GM12892 (cell line): ENCODE results near the gene VAPA. TPM values are rescaled to one million over a fixed set of nuclear protein-coding genes. Genes with fewer than 3 reads are reported as not detected.

ENCODE experiments used
- DNase-seq: peaks from one replicate; pipeline ENCODE4 v3.0.0; 2011; ENCODE audit not compliant: insufficient read length
- FAIRE-seq: peaks from 2 replicates; lab custom pipeline; 2011; peaks lifted over from hg19 to GRCh38; lab: Jason Lieb, UNC
- POLR2A ChIP-seq: IDR thresholded peaks from 2 replicates; pipeline ENCODE4 v1.6.1; 2011; ENCODE audit warnings: low read depth, low read length, control low read depth
- POLR2AphosphoS5 ChIP-seq: IDR thresholded peaks from 2 replicates; pipeline ENCODE4 v1.6.1; 2011; ENCODE audit warnings: low read depth, low read length, control low read depth
- TAF1 ChIP-seq: IDR thresholded peaks from 2 replicates; pipeline ENCODE4 v1.6.1; 2011; ENCODE audit warnings: low read depth, mild to moderate bottlenecking, control low read depth, low read length, borderline replicate concordance
- polyA plus RNA-seq: library from polyadenylated mRNA; unstranded; fragments of >200 nt; gene quantifications from one replicate; pipeline ENCODE4 v1.2.1, GENCODE V29; 2012; ENCODE audit warnings: missing spikeins, inconsistent platforms; ENCODE audit not compliant: missing spikeins

VAPA gene, protein sequence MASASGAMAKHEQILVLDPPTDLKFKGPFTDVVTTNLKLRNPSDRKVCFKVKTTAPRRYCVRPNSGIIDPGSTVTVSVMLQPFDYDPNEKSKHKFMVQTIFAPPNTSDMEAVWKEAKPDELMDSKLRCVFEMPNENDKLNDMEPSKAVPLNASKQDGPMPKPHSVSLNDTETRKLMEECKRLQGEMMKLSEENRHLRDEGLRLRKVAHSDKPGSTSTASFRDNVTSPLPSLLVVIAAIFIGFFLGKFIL
- polyA plus RNA-seq, result 149 TPM

- FAIRE-seq (peak; percentile 99), DNase-seq (peak; percentile 86)
- TF ChIP-seq POLR2A (peak; percentile 87; the same call in 1 of the 2 replicates), POLR2AphosphoS5 (peak; percentile 89), TAF1 (peak; percentile 77; the same call in 1 of the 2 replicates)
These were observed at the start of gene VAPA for GRCh38 chr18:9913526-9914333. Gene VAPA, plus strand, starts transcription at chr18:9914016. Its CDS starts 241 bp downstream, at chr18:9914257.

GRCh38 chr18:9865764-9866490 lies 47.9 kb upstream of the VAPA start:
- no peak for FAIRE-seq
- TF ChIP-seq POLR2AphosphoS5, result no peak
- no peak for DNase-seq

GRCh38 chr18:9866627-9867026 lies 47.2 kb upstream of the VAPA start:
- FAIRE-seq (no peak), DNase-seq (no peak)
- TF ChIP-seq POLR2A (no peak), POLR2AphosphoS5 (no peak), TAF1 (no peak)

- FAIRE-seq (no peak), DNase-seq (no peak)
- TF ChIP-seq POLR2A, result no peak
- no peak for TF ChIP-seq TAF1
- TF ChIP-seq POLR2AphosphoS5, result no peak
These were observed 46.7 kb upstream of the VAPA start for GRCh38 chr18:9867071-9867594.

DNA sequence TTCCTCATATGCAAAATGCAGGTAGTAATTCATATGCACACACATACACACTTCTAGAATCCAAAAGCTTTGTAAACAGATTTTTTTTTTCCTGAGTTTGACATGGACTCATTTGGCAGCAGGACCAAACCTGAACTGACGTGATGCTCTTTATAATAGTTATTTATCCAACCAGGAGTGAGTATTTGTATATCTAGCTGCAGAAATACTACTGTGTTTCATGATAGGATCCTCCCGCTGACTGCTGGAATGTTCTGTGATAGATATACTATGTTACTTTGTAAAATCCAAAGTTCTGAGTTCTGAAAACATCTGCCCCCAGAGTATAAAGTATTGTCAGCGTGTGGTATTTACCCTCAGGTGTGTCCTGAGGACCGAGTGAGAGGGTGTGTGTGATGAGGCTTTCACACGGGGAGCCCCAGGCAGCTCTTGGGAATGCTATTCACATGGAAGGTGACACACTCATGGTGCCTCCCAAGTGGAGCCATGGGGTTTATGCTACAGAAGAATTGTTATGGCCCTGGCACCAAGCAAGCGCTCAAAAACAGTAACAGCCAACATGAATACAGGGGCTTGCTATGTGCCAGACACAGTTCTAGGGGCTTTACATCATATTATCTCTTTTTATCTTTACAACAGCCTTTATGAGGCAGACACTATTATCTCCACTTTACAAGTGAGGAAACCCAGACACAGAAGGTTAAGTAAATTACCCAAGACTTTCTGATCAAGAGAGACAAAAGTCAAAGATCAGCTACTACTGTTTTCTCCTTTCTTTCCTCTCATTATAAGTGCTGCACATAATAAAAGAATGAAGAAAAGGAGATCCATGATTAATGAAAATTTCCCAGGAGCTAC lies 44.7 kb upstream of the VAPA start:
- TF ChIP-seq POLR2AphosphoS5, result no peak
- no peak for TF ChIP-seq POLR2A
- TF ChIP-seq TAF1, result no peak
- DNase-seq (no peak), FAIRE-seq (no peak)

DNA sequence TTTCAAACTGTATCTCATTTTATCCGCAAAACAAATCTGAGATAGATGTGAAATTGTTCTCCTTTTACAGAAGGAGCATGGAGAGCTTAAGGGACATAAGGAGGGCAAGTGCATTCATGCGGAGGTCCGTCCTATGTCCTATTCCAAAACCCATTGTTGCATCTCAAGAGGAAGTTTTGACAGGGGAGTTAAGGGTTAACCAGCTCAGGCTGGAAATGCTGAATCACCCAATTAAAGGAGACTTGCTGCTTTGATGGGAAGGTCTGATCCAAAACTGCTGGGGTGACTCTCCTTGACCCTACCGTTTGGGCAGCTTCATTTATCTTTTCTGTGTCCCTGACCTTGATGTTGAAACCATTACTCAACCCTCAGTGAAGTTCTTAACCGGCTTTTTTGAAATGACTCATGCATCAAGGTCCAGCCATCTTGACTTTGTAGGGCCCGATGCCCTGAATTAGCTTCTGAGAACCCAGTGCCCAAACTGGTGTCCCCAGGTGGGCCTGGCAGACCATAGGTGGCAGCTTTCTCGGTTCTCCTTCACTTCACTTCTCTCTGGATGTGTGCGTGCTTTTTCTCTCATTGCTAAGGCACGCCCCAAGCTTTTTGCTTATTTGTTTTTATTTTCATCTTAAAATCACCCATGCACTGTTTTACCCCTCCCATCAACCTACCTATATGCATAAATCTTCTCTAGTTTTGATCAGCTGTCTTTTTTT lies 43.9 kb upstream of the VAPA start:
- FAIRE-seq (peak; percentile 88), DNase-seq (peak; percentile 24)
- TF ChIP-seq POLR2AphosphoS5, result no peak
- no peak for TF ChIP-seq TAF1
- TF ChIP-seq POLR2A, result no peak

DNA sequence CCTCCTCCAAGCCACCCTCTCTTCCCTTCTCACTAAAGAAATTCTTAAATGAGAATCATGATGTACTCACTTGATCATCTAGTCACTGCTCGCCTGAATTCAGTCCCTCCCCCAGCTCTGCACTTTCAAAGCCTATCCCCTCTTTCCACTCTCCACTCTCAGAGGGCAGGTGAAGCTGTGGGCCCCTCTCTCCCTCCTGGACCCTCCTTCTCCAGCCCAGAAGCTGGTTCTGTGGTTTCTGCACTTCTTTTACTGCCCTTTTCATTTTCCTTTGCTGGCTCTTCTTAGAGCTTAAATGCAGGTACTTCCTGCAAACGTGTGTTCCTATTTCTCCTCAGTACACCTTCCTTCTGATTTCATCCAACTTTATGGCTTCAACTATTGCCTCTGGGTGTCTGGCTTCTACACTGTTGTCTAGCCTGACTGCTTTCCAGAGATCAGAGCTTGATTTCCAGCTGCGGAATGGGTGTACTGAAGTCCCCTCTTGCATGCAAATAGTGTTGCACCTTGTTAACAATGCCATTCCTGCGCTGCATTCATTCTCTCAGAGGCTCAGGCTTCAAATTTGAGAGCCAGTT lies 43.3 kb upstream of the VAPA start:
- no peak for TF ChIP-seq POLR2A
- TF ChIP-seq POLR2AphosphoS5, result no peak
- no peak for TF ChIP-seq TAF1
- FAIRE-seq (no peak), DNase-seq (no peak)

- DNase-seq (no peak), FAIRE-seq (no peak)
- no peak for TF ChIP-seq TAF1
- no peak for TF ChIP-seq POLR2A
- TF ChIP-seq POLR2AphosphoS5, result no peak
These were observed 42.5 kb upstream of the VAPA start for GRCh38 chr18:9871244-9871746.

- no peak for FAIRE-seq
- no peak for TF ChIP-seq POLR2AphosphoS5
- DNase-seq, result no peak
These were observed 41.0 kb upstream of the VAPA start for GRCh38 chr18:9872823-9873222.

DNA sequence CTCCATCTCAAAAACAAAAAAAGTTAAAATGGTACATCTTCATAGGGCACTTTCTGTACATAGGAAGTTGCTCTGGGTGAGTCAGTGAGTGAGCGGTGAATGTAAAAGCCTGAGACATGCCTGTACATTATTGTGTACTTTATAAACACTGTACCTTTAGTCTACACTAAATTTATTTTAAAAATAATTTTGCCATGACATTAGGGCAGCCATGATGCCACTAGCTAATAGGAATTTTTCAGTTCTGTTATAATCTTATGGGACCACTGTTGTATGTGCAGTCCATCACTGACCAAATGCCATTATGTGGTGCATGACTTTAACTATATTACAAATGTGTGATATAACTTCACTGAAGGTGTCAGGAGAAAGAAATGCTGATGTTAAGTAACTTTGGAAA lies 39.1 kb upstream of the VAPA start:
- FAIRE-seq (no peak), DNase-seq (no peak)
- no peak for TF ChIP-seq POLR2AphosphoS5
- no peak for TF ChIP-seq TAF1
- TF ChIP-seq POLR2A, result no peak
